Renal cortex interstitium (tissue), 11 donors: ENCODE results near the gene ITSN2. TPM values are rescaled to one million over a fixed set of nuclear protein-coding genes. Genes with fewer than 3 reads are reported as not detected.
"Not testable (repeated sequence)": the region's sequence is repeated elsewhere in the genome, so short reads cannot be mapped to it uniquely, and the experiment has no call there.

Experiments
- DNase-seq, 11 donors: peaks; one replicate each; pipeline ENCODE4 v3.0.0-alpha.2; 2013; ENCODE audit warnings: low read depth in 9 of 11, low spot score in 4 of 11; ENCODE audit errors: extremely low read depth in 1 of 11
- polyA plus RNA-seq, 3 donors: library from polyadenylated mRNA; unstranded; fragments of 120-200 nt; gene quantifications; one replicate each; pipeline ENCODE4 v1.2.1, GENCODE V29; 2013; ENCODE audit not compliant: insufficient read length in 3 of 3

The ITSN2 gene
- polyA plus RNA-seq, 3 donors, result 23.5 to 31.2 (median 25.1) TPM

GRCh38 chr2:24374301-24374700 is 14.0 kb upstream of the ITSN2 start:
- peak in 5 of 11 donors; percentile 17 to 48 (median 38) for DNase-seq

- DNase-seq, result no peak
Measured at GRCh38 chr2:24372033-24372432, 11.7 kb upstream of the ITSN2 start.

DNA sequence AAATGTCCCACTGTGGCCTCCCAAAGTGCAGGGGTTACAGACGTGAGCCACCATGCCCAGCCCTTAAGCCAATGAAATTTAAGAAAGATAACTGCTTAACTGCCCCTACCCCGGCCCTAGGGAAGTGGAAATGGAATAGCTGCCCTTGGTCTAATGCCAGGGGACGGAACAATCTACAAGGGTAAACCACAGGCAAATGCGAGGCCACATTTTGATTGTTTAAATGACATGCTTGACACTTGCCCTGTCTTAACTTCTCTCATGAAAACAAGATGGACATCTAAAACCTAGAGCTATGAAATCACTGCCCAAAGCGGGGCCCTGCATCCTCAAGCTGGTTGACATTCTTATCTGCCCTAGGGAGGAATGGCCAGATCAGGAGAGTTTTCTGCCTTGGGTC is 5.5 kb upstream of the ITSN2 start:
- DNase-seq, result no peak

- no peak for DNase-seq
Measured at GRCh38 chr2:24365051-24365450, 4.7 kb upstream of the ITSN2 start.

GRCh38 chr2:24363301-24363700 is 3.0 kb upstream of the ITSN2 start:
- DNase-seq, result no peak

- no peak for DNase-seq
Measured at GRCh38 chr2:24362253-24362652, 1.9 kb upstream of the ITSN2 start.

GRCh38 chr2:24360963-24361330 is 611 bp upstream of the ITSN2 start:
- DNase-seq, result no peak

DNA sequence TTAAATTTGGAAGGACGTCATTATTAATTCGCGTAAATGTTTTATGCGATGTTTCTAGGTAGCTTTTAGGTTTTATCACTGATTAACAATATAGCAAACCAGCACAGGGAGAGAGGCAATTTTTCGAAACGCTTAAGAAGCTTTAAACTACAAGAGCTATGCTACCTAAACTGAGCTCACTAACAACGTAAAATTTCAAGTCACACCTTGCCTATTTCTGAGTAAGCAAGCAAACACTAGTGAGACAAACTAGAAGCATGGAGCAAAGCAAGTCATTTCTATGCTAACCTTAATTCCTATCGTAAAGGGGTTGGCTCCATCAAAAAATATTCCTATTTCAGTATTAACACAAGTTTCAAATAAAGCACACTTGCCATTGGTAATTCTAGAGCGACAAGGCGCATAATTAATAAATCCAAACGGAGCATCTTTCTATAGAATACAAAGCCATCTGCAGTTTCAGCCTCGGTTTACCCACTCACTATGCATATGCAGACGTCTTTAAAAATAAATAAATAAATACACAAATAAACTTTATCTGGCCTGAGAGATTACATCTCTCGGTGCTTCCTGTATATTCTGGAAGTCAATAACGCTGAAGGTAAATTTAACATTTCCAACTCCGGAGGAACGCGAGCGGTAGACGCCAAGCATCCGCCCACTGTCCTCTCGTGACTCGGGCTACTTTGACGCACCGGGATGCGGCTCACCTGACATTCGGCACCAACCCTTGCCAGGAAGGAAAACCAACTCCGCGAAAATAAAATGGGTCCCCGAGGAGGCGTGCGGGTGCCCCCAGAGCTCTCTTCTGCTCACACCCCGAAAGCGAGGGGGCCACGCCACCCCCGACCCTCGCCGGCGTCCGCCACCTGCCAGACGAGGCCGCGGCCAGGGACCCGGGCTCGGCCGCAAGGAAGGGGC is 947 bp downstream of the ITSN2 start:
- peak in 2 of 11 donors; percentile 17 to 28 for DNase-seq

DNA sequence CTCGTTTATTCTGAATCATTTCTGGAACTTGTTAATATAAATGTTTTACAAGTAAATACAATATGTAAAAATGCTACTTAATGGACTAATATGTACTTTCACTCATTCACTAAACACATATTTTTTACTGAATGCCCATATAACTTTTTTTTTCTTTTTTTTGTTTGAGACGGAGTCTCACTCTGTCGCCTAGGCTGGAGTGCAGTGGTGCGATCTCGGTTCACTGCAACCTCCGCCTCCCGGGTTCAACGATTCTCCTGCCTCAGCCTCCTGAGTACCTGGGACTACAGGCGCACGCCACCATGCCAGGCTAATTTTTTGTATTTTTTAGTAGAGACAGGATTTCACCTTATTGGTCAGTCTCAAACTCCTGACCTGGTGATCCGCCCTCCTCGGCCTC is 2.6 kb downstream of the ITSN2 start:
- not testable (repeated sequence) for DNase-seq

DNA sequence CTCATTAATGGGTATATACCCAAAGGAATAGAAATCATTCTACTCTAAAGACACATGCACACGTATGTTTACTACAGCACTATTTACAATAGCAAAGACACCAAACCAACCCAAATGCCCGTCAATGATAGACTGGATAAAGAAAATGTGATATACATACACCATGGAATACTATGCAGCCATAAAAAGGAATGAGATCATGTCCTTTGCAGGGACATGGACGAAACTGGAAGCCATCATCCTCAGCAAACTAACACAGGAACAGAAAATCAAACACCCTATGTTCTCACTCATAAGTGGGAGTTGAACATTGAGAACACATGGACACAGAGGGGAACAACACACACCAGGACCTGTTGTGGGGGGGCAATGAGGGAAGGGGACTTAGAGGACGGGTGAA is 3.2 kb downstream of the ITSN2 start:
- not testable (repeated sequence) for DNase-seq

DNA sequence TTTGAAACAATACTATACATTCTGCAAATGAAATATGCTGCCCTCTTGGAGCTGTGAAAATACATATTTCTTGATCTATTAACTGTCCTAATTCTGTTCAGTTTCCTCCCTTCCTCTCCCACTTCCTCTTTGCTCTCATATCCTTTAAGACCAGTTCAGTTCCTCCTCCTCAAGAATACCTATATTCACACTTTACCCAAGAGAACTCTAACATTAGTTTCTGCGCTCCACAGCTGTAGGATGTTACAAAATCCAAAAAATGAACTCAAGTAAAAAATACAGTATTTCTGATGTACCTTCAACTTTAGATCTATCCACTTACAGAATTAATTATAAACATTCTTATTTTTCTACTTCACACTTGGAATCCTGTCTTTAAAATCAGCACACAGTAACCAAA is 5.4 kb downstream of the ITSN2 start:
- DNase-seq, result no peak

- no peak for DNase-seq
Measured at GRCh38 chr2:24354395-24354794, 5.9 kb downstream of the ITSN2 start.

- DNase-seq, result no peak
Measured at GRCh38 chr2:24353973-24354372, 6.4 kb downstream of the ITSN2 start.

GRCh38 chr2:24353364-24353763 is 7.0 kb downstream of the ITSN2 start:
- DNase-seq, result no peak

- no peak for DNase-seq
Measured at GRCh38 chr2:24352664-24353063, 7.7 kb downstream of the ITSN2 start.

DNA sequence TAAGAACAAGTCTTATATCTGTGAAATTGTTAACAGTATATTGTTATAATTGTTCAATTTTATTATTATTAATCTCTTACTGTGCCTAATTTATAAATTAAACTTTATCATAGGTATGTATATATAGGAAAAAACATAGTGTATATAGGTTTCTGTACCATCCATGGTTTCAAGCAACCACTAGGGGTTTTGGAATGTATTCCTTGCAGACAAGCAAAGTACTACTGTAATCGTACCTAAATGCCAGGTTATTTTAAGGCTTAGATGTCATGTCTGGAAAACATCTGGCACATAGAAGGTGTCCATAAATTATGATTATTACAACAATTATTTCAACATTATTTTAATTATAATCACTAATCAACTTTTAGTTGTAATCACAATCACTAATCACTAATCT is 8.4 kb downstream of the ITSN2 start:
- DNase-seq, result no peak

DNA sequence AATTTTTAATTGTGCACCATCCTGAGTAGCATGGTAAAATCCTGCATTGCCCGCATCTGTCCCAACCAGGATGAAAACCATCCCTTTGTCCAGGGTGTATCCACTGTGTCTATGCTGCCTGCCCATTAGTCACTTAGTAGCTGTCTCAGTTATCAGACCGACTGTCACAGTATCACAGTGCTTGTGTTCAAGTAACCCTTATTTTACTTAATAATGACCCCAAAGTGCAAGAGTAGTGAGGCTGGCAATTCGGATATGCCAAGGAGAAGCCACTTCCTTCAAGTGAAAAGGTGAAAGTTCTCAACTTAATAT is 8.8 kb downstream of the ITSN2 start:
- DNase-seq, result no peak

- DNase-seq, result no peak
Measured at GRCh38 chr2:24350826-24351626, 9.3 kb downstream of the ITSN2 start.

GRCh38 chr2:24349097-24349496 is 11.2 kb downstream of the ITSN2 start:
- no peak for DNase-seq

DNA sequence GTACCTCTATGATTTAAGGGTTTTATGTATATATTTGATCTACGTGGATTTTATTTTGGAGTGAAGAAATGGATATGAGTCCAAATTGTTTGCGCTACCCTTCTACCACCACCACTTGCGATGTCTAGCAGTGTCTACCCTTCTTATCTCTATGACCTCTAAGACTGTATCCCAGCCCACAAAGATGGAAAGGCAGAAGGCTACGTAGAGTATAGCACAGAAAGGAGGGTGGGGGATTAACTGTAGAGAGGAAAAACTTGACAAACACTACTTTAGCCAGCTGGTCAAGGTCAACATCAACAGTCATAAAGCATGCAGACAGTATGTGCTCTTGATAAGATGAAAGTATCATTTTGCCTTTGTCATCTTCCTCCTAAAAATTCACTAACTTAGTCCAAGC is 14.4 kb downstream of the ITSN2 start:
- no peak for DNase-seq
